ENCODE measurements around the gene CTNNAL1.

The CTNNAL1 gene

GRCh38 chr9:109036744-109037680, 23.7 kb upstream of the CTNNAL1 start:
- no peak for TF ChIP-seq CTCF (IDR thresholded peaks at IDR 0.05; ENCODE audit: borderline replicate concordance, insufficient read depth, low read depth, low read length)
- no peak overlapping the region for H3K4me3 ChIP-seq (ENCODE audit: low read depth, low read length)

- H3K4me3 ChIP-seq (ENCODE audit: low read depth, low read length) = no peak overlapping the region
- TF ChIP-seq CTCF (IDR thresholded peaks at IDR 0.05; ENCODE audit: borderline replicate concordance, insufficient read depth, low read depth, low read length) = no peak
Observed at GRCh38 chr9:109035684-109036423, 22.6 kb upstream of the CTNNAL1 start.

- no peak overlapping the region for H3K4me3 ChIP-seq (ENCODE audit: low read depth, low read length)
- no peak for TF ChIP-seq CTCF (IDR thresholded peaks at IDR 0.05; ENCODE audit: borderline replicate concordance, insufficient read depth, low read depth, low read length)
Observed at GRCh38 chr9:109033941-109034700, 20.8 kb upstream of the CTNNAL1 start.

- no peak for TF ChIP-seq CTCF (IDR thresholded peaks at IDR 0.05; ENCODE audit: borderline replicate concordance, insufficient read depth, low read depth, low read length)
Observed at GRCh38 chr9:109031241-109031640, 17.9 kb upstream of the CTNNAL1 start.

GRCh38 chr9:109030426-109030825, 17.1 kb upstream of the CTNNAL1 start:
- TF ChIP-seq CTCF (IDR thresholded peaks at IDR 0.05; ENCODE audit: borderline replicate concordance, insufficient read depth, low read depth, low read length) = no peak
- no peak overlapping the region for H3K4me3 ChIP-seq (ENCODE audit: low read depth, low read length)

More at GRCh38 chr9:109031241-109031640, 17.9 kb upstream of the CTNNAL1 start:
- no peak overlapping the region for H3K4me3 ChIP-seq (ENCODE audit: low read depth, low read length)

- no peak for TF ChIP-seq CTCF (IDR thresholded peaks at IDR 0.05; ENCODE audit: borderline replicate concordance, insufficient read depth, low read depth, low read length)
- no peak overlapping the region for H3K4me3 ChIP-seq (ENCODE audit: low read depth, low read length)
Observed at GRCh38 chr9:109028457-109028856, 15.2 kb upstream of the CTNNAL1 start.

Data from GM12875 (cell line).